Stromal cell of bone marrow (primary cell): ENCODE results near the gene KRT84.
A peak's percentile ranks its signal among the peaks of the same experiment; 100 is the strongest.

Experiments used
- DNase-seq: peaks from one replicate; pipeline ENCODE4 v3.0.0-alpha.2; 2012; ENCODE audit warnings: low read depth

The KRT84 gene, protein sequence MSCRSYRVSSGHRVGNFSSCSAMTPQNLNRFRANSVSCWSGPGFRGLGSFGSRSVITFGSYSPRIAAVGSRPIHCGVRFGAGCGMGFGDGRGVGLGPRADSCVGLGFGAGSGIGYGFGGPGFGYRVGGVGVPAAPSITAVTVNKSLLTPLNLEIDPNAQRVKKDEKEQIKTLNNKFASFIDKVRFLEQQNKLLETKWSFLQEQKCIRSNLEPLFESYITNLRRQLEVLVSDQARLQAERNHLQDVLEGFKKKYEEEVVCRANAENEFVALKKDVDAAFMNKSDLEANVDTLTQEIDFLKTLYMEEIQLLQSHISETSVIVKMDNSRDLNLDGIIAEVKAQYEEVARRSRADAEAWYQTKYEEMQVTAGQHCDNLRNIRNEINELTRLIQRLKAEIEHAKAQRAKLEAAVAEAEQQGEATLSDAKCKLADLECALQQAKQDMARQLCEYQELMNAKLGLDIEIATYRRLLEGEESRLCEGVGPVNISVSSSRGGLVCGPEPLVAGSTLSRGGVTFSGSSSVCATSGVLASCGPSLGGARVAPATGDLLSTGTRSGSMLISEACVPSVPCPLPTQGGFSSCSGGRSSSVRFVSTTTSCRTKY

GRCh38 chr12:52385226-52385702, at the start of gene KRT84:
Gene KRT84 (minus strand): TSS chr12:52385652. CDS start chr12:52385585, 67 bp downstream.
- DNase-seq = no peak

- no peak for DNase-seq
Observed at GRCh38 chr12:52434760-52435530, 49.5 kb upstream of the KRT84 start.

- no peak for DNase-seq
Observed at GRCh38 chr12:52434081-52434733, 48.8 kb upstream of the KRT84 start, which contains the start of gene KRT75. Gene KRT75 (minus strand): TSS chr12:52434371. CDS start chr12:52434304, 67 bp downstream.

- no peak for DNase-seq
Observed at GRCh38 chr12:52433501-52434080, 48.1 kb upstream of the KRT84 start.

DNA sequence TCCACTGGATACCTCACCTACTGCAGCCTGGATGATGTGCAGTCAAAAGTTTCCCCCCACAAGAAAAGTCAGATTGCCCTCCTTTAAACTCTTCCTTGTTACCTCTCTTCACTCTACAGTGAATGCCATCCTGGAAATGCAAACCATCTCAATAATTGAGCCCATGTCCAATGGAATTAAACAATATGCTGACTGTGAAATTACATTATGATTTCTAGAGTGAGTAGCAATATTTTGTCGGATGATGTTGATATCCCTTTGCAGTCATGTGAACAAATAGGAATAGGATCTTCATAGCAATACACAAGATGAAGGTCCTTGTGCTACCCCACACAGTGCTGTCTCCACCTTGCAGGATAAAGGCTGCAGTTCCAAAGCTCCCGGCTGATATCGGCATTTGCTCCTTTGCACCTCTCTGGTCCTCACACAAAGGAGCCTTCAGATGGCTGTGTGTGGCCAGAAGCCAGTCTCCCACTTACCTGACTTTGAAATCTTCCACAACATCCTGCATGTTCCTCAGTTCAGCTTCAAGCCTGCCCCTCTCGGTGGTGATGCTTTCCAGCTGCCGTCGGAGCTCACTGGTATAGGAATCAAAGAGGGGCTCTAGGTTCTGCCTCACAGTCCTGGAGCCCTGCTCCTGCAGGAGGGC, 47.2 kb upstream of the KRT84 start:
- DNase-seq = no peak

DNA sequence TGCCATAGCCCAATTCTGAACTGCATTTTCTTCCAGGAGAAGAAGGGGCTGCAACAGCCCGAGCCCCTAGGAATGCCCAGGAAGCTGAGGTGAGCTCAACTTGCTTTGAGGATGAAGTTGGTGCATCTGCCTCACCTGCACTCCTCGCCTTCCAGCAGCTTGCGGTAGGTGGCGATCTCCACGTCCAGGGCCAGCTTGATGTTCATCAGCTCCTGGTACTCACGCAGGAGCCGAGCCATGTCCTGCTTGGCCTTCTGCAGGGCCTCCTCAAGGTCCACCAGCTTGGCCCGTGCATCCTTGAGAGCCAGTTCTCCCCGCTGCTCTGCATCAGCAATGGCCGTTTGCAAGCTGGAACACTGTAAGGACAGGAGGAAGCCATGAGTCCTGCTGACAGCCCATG, 42.7 kb upstream of the KRT84 start:
- no peak for DNase-seq

GRCh38 chr12:52427083-52427482, 41.6 kb upstream of the KRT84 start:
- no peak for DNase-seq

DNA sequence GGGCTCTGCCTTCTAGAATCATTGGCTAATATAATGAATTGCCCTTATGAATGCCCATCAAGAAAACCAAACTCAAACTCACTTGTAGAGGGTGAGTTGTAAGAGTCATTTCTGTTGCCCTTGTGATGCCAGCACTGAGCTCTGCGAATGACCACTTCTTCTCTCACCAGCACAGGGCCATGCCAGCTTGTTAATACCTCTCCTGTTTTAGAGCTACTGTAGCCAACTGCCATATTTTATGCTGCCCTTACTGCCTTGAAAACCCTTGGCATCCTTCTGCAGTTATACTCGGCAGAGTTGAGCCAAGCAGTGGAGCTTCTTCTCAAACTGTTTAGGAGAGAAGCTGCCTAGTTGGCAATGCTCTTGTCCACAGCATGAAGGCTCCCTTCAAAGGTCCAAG, 40.6 kb upstream of the KRT84 start:
- DNase-seq = no peak

GRCh38 chr12:52425466-52425865, 40.0 kb upstream of the KRT84 start:
- DNase-seq = no peak

DNA sequence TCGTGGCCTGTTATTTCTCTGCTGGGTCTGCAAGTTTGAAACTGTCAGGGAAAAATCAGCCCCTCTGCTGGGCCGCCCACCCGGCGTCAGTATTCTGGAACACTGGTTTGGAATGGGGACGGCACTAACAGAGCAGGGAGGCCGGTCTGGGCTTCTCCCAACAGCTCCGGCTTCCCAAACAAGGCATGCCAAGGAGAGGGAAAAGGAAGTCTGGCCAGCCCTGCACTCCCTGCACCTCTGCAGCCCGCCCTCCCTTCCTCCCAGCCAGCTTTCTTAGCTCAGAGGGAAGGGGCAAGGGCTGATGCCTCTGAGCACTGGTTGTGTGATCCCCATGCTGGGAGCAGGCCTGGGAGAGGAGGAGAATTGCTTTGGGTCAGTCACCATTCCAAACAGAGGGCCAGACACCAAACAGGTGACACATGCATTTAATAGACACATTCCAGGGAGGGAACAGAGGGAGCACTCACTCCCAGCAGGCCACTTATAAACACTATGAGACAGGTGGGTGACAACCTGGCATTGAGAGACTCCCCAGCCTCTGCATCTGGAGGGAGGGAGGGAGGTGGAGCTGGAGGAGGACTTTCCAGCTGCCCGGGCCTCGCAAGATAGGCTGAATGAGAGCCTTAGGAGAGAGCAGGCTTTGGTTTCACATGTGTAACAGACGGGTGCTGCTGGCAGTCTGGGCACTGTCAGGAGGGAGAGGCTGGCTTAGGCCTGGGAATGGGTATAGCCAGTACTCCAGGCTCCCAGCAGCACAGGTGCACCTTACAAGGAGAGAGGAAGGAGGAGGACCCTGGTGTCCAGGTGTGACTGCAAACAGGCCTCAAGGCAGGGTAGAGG, 38.4 kb upstream of the KRT84 start:
- DNase-seq = no peak

DNA sequence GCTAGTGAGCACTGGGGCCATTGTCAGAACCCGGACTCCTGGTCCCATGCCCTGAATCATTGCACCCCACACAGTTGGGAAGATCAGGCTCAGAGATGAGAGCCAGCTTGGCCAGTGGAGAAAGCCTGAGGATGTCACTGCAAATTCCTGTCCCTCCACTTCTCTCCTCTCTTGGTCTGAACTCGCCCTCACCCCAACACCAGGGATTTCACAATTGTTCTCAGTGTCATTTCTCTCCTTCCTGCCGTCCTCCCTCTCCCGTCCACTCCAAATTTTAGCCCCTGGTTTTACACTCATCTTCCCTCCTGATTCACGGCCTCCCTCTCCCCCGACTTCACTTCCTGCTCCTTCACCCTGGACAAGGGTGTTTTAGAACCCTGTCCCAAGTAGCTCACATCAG, 37.6 kb upstream of the KRT84 start:
- no peak for DNase-seq

GRCh38 chr12:52419656-52420055, 34.2 kb upstream of the KRT84 start:
- no peak for DNase-seq

- no peak for DNase-seq
Observed at GRCh38 chr12:52418576-52419110, 33.2 kb upstream of the KRT84 start.

- DNase-seq = no peak
Observed at GRCh38 chr12:52417740-52418139, 32.3 kb upstream of the KRT84 start.

DNA sequence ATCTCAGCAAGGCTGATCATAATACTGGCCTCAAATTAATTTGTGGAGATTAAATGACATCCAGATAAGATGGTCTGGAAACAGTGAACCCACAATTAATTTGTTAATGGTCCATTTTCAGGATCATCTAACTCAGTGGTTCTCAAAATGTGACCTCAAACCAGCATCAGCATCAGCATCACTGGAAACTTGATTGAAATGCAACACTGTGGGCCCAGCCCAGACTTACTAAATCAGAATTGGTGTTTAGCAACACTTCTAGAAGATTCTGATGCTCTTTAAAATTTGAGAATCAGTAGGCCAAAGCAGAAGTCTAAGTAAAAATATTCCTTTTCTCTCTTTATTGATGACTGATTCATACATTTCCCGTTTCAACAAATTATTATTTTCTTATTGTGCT, 31.3 kb upstream of the KRT84 start:
- no peak for DNase-seq

GRCh38 chr12:52415870-52416750, 30.7 kb upstream of the KRT84 start:
- DNase-seq = peak; percentile 78

- DNase-seq = no peak
Observed at GRCh38 chr12:52414936-52415335, 29.5 kb upstream of the KRT84 start.

DNA sequence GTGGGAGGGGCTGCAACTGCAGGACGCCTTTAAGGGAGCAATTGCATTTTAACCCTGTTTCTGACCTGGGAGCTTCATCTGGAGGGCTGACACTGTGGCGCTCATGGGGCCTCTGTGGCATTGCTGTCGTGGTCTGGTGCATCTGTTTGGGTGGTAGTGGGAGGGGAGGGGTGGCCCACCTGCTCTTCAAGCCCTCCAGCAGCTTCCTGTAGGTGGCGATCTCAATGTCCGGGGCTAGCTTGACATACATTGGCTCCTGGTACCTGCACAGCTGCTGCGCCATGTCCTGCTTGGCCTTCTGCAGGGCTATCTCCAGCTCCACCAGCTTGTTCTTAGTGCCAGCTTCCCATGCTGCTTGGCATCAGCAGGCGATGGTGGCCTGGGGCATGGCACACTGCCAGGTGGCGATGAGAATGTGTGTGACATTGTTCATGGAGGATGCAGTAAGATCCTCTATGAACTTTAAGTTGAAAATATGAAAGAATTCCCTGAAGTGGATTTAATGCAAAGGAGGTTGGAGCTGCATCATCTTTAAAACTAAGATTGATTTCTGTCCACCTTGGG, 28.4 kb upstream of the KRT84 start:
- DNase-seq = no peak

- no peak for DNase-seq
Observed at GRCh38 chr12:52413202-52413601, 27.8 kb upstream of the KRT84 start.
